Liver (tissue), 9 donors: ENCODE results near the gene ABL2. TPM values are rescaled to one million over a fixed set of nuclear protein-coding genes. Genes with fewer than 3 reads are reported as not detected.

Experiments
- DNase-seq: peaks from one replicate; pipeline ENCODE4 v3.0.0-alpha.2; 2017; ENCODE audit warnings: low spot score
- H3K27ac ChIP-seq, 2 donors: one replicate each; pipeline ENCODE4 v1.7.0; 2013; ENCODE audit warnings: inconsistent platforms in 2 of 2, low read length in 2 of 2, control low read depth in 1 of 2, low read depth in 1 of 2, mild to moderate bottlenecking in 1 of 2
- H3K27me3 ChIP-seq, 4 donors: one replicate each; pipeline versions ENCODE4 v1.6.1 to v1.7.0; 2013; ENCODE audit warnings: low read length in 3 of 4, inconsistent platforms in 1 of 4, mild to moderate bottlenecking in 1 of 4, moderate library complexity in 1 of 4; ENCODE audit not compliant: control insufficient read depth in 4 of 4, insufficient read depth in 4 of 4
- H3K36me3 ChIP-seq, 4 donors: one replicate each; pipeline versions ENCODE4 v1.6.1 to v1.7.0; 2013; ENCODE audit warnings: low read length in 3 of 4, mild to moderate bottlenecking in 3 of 4, low read depth in 1 of 4, moderate library complexity in 1 of 4; ENCODE audit not compliant: control insufficient read depth in 4 of 4, insufficient read depth in 3 of 4
- H3K4me1 ChIP-seq, 4 donors: one replicate each; pipeline versions ENCODE4 v1.6.1 to v1.7.0; 2013; ENCODE audit warnings: low read length in 3 of 4, mild to moderate bottlenecking in 3 of 4, moderate library complexity in 1 of 4; ENCODE audit not compliant: control insufficient read depth in 4 of 4, insufficient read depth in 4 of 4
- H3K4me3 ChIP-seq, 3 donors: one replicate each; pipeline versions ENCODE4 v1.6.1 to v1.7.0; 2013; ENCODE audit warnings: low read length in 3 of 3, control low read depth in 1 of 3, low read depth in 1 of 3, mild to moderate bottlenecking in 1 of 3
- H3K9ac ChIP-seq, 2 donors: one replicate each; pipeline ENCODE4 v1.7.0; 2013; ENCODE audit warnings: low read length in 2 of 2, mild to moderate bottlenecking in 2 of 2, moderate library complexity in 2 of 2, control low read depth in 1 of 2, low read depth in 1 of 2
- H3K9me3 ChIP-seq, 4 donors: one replicate each; pipeline versions ENCODE4 v1.6.1 to v1.7.0; 2013; ENCODE audit warnings: low read length in 3 of 4; ENCODE audit not compliant: control insufficient read depth in 4 of 4
- ATF3 ChIP-seq: IDR thresholded peaks from 2 replicates; pipeline ENCODE4 v1.6.1; 2016; ENCODE audit warnings: antibody characterized with exemption
- EGR1 ChIP-seq, 2 donors: IDR thresholded peaks; 2 replicates each; pipeline ENCODE4 v1.6.1; 2016 to 2018; ENCODE audit warnings: antibody characterized with exemption in 2 of 2, low read depth in 2 of 2
- FOXA1 ChIP-seq: IDR thresholded peaks from 2 replicates; pipeline ENCODE4 v1.6.1; 2016; ENCODE audit warnings: antibody characterized with exemption
- GABPA ChIP-seq, 2 donors: IDR thresholded peaks in 1 of 2; conservative IDR thresholded peaks in 1 of 2; 2 replicates each; pipeline ENCODE4 v1.6.1; 2016; ENCODE audit warnings: antibody characterized with exemption in 2 of 2, mild to moderate bottlenecking in 1 of 2, moderate library complexity in 1 of 2
- HNF4A ChIP-seq, 2 donors: conservative IDR thresholded peaks; 2 replicates each; pipeline ENCODE4 v1.6.1; 2016; ENCODE audit warnings: antibody characterized with exemption in 2 of 2, mild to moderate bottlenecking in 2 of 2
- HNF4G ChIP-seq: IDR thresholded peaks from 2 replicates; pipeline ENCODE4 v1.6.1; 2016; ENCODE audit warnings: antibody characterized with exemption
- JUND ChIP-seq, 2 donors: IDR thresholded peaks; 2 replicates each; pipeline ENCODE4 v1.6.1; 2016; ENCODE audit warnings: antibody characterized with exemption in 2 of 2
- NR2F2 ChIP-seq: IDR thresholded peaks from 2 replicates; pipeline ENCODE4 v1.6.1; 2016; ENCODE audit warnings: antibody characterized with exemption
- RAD21 ChIP-seq, 2 donors: IDR thresholded peaks; 2 replicates each; pipeline ENCODE4 v1.6.1; 2016; ENCODE audit warnings: antibody characterized with exemption in 2 of 2, mild to moderate bottlenecking in 2 of 2
- RXRA ChIP-seq, 2 donors: IDR thresholded peaks; 2 replicates each; pipeline ENCODE4 v1.6.1; 2017 to 2018; ENCODE audit warnings: antibody characterized with exemption in 2 of 2, mild to moderate bottlenecking in 1 of 2
- TAF1 ChIP-seq: conservative IDR thresholded peaks from 2 replicates; pipeline ENCODE4 v1.6.1; 2016; ENCODE audit warnings: antibody characterized with exemption, mild to moderate bottlenecking
- YY1 ChIP-seq: IDR thresholded peaks from 2 replicates; pipeline ENCODE4 v1.6.1; 2016; ENCODE audit warnings: antibody characterized with exemption, mild to moderate bottlenecking
- ZBTB33 ChIP-seq: IDR thresholded peaks from 2 replicates; pipeline ENCODE4 v1.6.1; 2016; ENCODE audit warnings: antibody characterized with exemption
- WGBS: extraction: QIAGEN DNeasy Blood & Tissue Kit; methylation state at CpG from one replicate; pipeline ENCODE4 v1.1.7; 2013; 5-methylcytosine and 5-hydroxymethylcytosine counted together
- polyA plus RNA-seq, 2 donors: library from polyadenylated mRNA; stranded (reverse) in 1 of 2; unstranded in 1 of 2; fragments of 200-250 nt in 1 of 2; fragments of >200 nt in 1 of 2; fragmentation: Nextera tagmentation in 1 of 2; extraction: Ambion mirVana in 1 of 2; gene quantifications; one replicate each; pipeline versions ENCODE4 v1.2.1 to v1.2.3, GENCODE V29; 2013 to 2015
- total RNA-seq, 2 donors: library from RNA; depleted of rRNA; stranded (reverse); fragments of >200 nt; gene quantifications; one replicate each; pipeline ENCODE4 v1.2.3, GENCODE V29; 2014
- TF ChIP-seq, protein P1 (sequence below): IDR thresholded peaks from 2 replicates; pipeline ENCODE4 v1.6.1; 2016; ENCODE audit warnings: antibody characterized with exemption
- TF ChIP-seq, protein P2 (sequence below): fragments of 150-350 bp; IDR thresholded peaks from 2 replicates; pipeline ENCODE4 v1.5.1; 2017; ENCODE audit warnings: improper control_type of control experiment, low read depth, low read length; ENCODE audit not compliant: missing input control
- TF ChIP-seq, protein P3 (sequence below): IDR thresholded peaks from 2 replicates; pipeline ENCODE4 v1.6.1; 2016; ENCODE audit warnings: antibody characterized with exemption, mild to moderate bottlenecking
- donor health status: healthy.
- donor health status: healthy.
- donor health status: healthy.
- donor health status: healthy.
- donor health status: healthy.

The ABL2 gene
- total and polyA plus RNA-seq, 4 donors: 1.8 to 7.8 (median 3.4) TPM

DNA sequence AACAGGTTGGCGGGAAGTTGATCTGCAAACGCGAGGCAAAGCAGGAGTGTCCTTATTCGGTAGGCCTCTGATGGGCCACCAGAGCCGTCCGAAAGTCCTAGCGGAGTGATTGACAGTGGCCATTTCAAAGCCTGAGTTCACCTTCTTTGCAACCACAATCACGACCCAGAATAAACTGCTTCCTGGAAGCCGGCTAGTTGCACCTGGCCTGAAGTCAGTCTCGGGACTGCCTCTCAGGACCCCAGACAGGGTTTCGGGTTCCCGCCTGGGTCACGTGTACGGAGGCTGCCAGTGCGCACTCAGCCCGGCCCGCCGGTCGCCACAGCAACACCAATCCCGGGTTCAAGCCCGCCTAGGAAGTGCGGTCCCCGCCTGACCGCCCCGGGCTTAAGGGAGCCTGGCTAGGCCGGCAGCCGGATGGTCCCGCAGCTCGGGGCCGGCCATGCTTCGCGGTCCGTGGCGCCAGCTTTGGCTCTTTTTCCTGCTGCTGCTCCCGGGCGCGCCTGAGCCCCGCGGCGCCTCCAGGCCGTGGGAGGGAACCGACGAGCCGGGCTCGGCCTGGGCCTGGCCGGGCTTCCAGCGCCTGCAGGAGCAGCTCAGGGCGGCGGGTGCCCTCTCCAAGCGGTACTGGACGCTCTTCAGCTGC, 147.7 kb downstream of the ABL2 start, which contains the start of gene TOR3A (continued):
- no peak for TF ChIP-seq ZBTB33
- TF ChIP-seq TAF1: peak; percentile 41
- peak; percentile 62 to 82 for TF ChIP-seq RXRA (IDR thresholded peaks at IDR 0.05)
- peak; percentile 36 to 38 for TF ChIP-seq RAD21 (IDR thresholded peaks at IDR 0.05)

GRCh38 chr1:179080866-179081686, 148.4 kb downstream of the ABL2 start:
- Histone ChIP-seq H3K4me1 (peaks cover 5 to 33% (median 26%) of the 10 kb centered on the region in 4 donors), H3K27me3 (no peaks in the 10 kb centered on the region), H3K9me3 (no peaks in the 10 kb centered on the region), H3K4me3 (peak overlapping the region; percentile 65 to 96 (median 85)), H3K9ac (peak overlapping the region; percentile 40 to 73), H3K27ac (peak overlapping the region; percentile 74 to 84), H3K36me3 (peaks cover 3 to 7% (median 6%) of the 10 kb centered on the region in 4 donors)
- DNase-seq: no peak
- 20% methylated on average over 18 of the region's 18 CpGs for WGBS
- no peak for TF ChIP-seq GABPA (IDR thresholded peaks at IDR 0.05 in 1 of 2, conservative IDR thresholded peaks at IDR 0.05 in 1 of 2)
- TF ChIP-seq TAF1: peak; percentile 37

GRCh38 chr1:179079113-179079761, 150.2 kb downstream of the ABL2 start:
- 55% methylated on average over 18 of the region's 18 CpGs for WGBS
- Histone ChIP-seq H3K27me3 (no peaks in the 10 kb centered on the region), H3K4me1 (peaks cover 5 to 27% (median 19%) of the 10 kb centered on the region in 4 donors), H3K27ac (no peak overlapping the region), H3K36me3 (peaks cover 0 to under 1% (median 0%) of the 10 kb centered on the region in 4 donors), H3K9ac (no peak overlapping the region), H3K4me3 (no peak overlapping the region), H3K9me3 (no peaks in the 10 kb centered on the region)
- DNase-seq: no peak
- TF ChIP-seq JUND (IDR thresholded peaks at IDR 0.05) (no peak), HNF4A (conservative IDR thresholded peaks at IDR 0.05) (peak in 1 of 2 donors; percentile 19), GABPA (IDR thresholded peaks at IDR 0.05 in 1 of 2, conservative IDR thresholded peaks at IDR 0.05 in 1 of 2) (no peak), ZBTB33 (no peak), RAD21 (IDR thresholded peaks at IDR 0.05) (peak; percentile 91 to 96), FOXA1 (no peak), HNF4G (no peak), NR2F2 (no peak), YY1 (no peak), EGR1 (IDR thresholded peaks at IDR 0.05; ENCODE audit: low read depth in 2 of 2) (no peak), ATF3 (no peak)
- TF ChIP-seq, protein P1, sequence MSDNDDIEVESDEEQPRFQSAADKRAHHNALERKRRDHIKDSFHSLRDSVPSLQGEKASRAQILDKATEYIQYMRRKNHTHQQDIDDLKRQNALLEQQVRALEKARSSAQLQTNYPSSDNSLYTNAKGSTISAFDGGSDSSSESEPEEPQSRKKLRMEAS: no peak
- TF ChIP-seq, protein P2, sequence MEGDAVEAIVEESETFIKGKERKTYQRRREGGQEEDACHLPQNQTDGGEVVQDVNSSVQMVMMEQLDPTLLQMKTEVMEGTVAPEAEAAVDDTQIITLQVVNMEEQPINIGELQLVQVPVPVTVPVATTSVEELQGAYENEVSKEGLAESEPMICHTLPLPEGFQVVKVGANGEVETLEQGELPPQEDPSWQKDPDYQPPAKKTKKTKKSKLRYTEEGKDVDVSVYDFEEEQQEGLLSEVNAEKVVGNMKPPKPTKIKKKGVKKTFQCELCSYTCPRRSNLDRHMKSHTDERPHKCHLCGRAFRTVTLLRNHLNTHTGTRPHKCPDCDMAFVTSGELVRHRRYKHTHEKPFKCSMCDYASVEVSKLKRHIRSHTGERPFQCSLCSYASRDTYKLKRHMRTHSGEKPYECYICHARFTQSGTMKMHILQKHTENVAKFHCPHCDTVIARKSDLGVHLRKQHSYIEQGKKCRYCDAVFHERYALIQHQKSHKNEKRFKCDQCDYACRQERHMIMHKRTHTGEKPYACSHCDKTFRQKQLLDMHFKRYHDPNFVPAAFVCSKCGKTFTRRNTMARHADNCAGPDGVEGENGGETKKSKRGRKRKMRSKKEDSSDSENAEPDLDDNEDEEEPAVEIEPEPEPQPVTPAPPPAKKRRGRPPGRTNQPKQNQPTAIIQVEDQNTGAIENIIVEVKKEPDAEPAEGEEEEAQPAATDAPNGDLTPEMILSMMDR: peak; percentile 75
- TF ChIP-seq, protein P3, sequence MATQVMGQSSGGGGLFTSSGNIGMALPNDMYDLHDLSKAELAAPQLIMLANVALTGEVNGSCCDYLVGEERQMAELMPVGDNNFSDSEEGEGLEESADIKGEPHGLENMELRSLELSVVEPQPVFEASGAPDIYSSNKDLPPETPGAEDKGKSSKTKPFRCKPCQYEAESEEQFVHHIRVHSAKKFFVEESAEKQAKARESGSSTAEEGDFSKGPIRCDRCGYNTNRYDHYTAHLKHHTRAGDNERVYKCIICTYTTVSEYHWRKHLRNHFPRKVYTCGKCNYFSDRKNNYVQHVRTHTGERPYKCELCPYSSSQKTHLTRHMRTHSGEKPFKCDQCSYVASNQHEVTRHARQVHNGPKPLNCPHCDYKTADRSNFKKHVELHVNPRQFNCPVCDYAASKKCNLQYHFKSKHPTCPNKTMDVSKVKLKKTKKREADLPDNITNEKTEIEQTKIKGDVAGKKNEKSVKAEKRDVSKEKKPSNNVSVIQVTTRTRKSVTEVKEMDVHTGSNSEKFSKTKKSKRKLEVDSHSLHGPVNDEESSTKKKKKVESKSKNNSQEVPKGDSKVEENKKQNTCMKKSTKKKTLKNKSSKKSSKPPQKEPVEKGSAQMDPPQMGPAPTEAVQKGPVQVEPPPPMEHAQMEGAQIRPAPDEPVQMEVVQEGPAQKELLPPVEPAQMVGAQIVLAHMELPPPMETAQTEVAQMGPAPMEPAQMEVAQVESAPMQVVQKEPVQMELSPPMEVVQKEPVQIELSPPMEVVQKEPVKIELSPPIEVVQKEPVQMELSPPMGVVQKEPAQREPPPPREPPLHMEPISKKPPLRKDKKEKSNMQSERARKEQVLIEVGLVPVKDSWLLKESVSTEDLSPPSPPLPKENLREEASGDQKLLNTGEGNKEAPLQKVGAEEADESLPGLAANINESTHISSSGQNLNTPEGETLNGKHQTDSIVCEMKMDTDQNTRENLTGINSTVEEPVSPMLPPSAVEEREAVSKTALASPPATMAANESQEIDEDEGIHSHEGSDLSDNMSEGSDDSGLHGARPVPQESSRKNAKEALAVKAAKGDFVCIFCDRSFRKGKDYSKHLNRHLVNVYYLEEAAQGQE: no peak
